Mesothelial cell of epicardium (in vitro differentiated cells): ENCODE data around the gene DRD3. TPM values are rescaled to one million over a fixed set of nuclear protein-coding genes. Genes with fewer than 3 reads are reported as not detected.

Experiments used
- DNase-seq, 2 experiments: peaks; one replicate each; pipeline ENCODE4 v3.0.0; 2021; ENCODE audit warnings: low spot score in 2 of 2; ENCODE audit not compliant: unreplicated experiment in 2 of 2
- H3K27ac Mint-ChIP-seq: 2 replicates; pipeline ENCODE4 v1.8.0; 2021; ENCODE audit warnings: mixed read lengths
- H3K27me3 Mint-ChIP-seq: 2 replicates; pipeline ENCODE4 v1.8.0; 2021; ENCODE audit warnings: low read depth, mixed read lengths
- H3K36me3 Mint-ChIP-seq: 2 replicates; pipeline ENCODE4 v1.8.0; 2021; ENCODE audit warnings: mixed read lengths
- H3K4me1 Mint-ChIP-seq: 2 replicates; pipeline ENCODE4 v1.8.0; 2021; ENCODE audit warnings: mixed read lengths
- H3K4me3 Mint-ChIP-seq: 2 replicates; pipeline ENCODE4 v1.8.0; 2021; ENCODE audit warnings: mild to moderate bottlenecking, moderate library complexity, mixed read lengths
- H3K9me3 Mint-ChIP-seq: 2 replicates; pipeline ENCODE4 v1.8.0; 2021; ENCODE audit warnings: mixed read lengths
- CTCF ChIP-seq: fragments of 200-600 bp; sonication (generic); IDR thresholded peaks from one replicate; pipeline ENCODE4 v1.5.0; 2021; ENCODE audit warnings: antibody characterized with exemption; ENCODE audit not compliant: unreplicated experiment
- total RNA-seq: library from RNA; stranded (reverse); gene quantifications from 3 replicates; pipeline ENCODE4 v1.2.1, GENCODE V29; 2021

The DRD3 gene
- not detected in 3 replicates for total RNA-seq

GRCh38 chr3:114178770-114179368, at the start of gene DRD3:
Gene DRD3, minus strand, starts transcription at chr3:114179052. Its CDS starts 7,060 bp downstream, at chr3:114171992.
- Mint-ChIP-seq H3K4me3 (no peak within 1 kb of the TSS), H3K36me3 (no peaks in the 10 kb centered on the region), H3K27me3 (peaks cover 14% of the 10 kb centered on the region), H3K4me1 (no peaks in the 10 kb centered on the region), H3K9me3 (peaks cover 2% of the 10 kb centered on the region), H3K27ac (no peak within 1 kb of the TSS)
- DNase-seq, result peak in 1 of 2 experiments; percentile 45
- TF ChIP-seq CTCF, result no peak

GRCh38 chr3:114227076-114227475, 48.2 kb upstream of the DRD3 start:
- Mint-ChIP-seq H3K27me3 (peaks cover 14% of the 10 kb centered on the region), H3K27ac (no peak overlapping the region), H3K4me3 (no peak overlapping the region), H3K36me3 (no peaks in the 10 kb centered on the region), H3K4me1 (no peaks in the 10 kb centered on the region), H3K9me3 (peaks cover 18% of the 10 kb centered on the region)
- DNase-seq, result no peak
- no peak for TF ChIP-seq CTCF

GRCh38 chr3:114226313-114226712, 47.5 kb upstream of the DRD3 start:
- Mint-ChIP-seq H3K4me1 (no peaks in the 10 kb centered on the region), H3K27me3 (peaks cover 14% of the 10 kb centered on the region), H3K9me3 (peaks cover 18% of the 10 kb centered on the region), H3K27ac (no peak overlapping the region), H3K4me3 (no peak overlapping the region), H3K36me3 (no peaks in the 10 kb centered on the region)
- no peak for TF ChIP-seq CTCF
- DNase-seq, result no peak

GRCh38 chr3:114223143-114223542, 44.3 kb upstream of the DRD3 start:
- H3K36me3 Mint-ChIP-seq, result no peaks in the 10 kb centered on the region
- H3K4me1 Mint-ChIP-seq, result no peaks in the 10 kb centered on the region
- no peak for TF ChIP-seq CTCF
- H3K4me3 Mint-ChIP-seq, result no peak overlapping the region
- peaks cover 18% of the 10 kb centered on the region for H3K9me3 Mint-ChIP-seq
- peaks cover 17% of the 10 kb centered on the region for H3K27me3 Mint-ChIP-seq
- no peak overlapping the region for H3K27ac Mint-ChIP-seq
- DNase-seq, result no peak

- Mint-ChIP-seq H3K4me1 (no peaks in the 10 kb centered on the region), H3K27ac (no peak overlapping the region), H3K36me3 (no peaks in the 10 kb centered on the region), H3K4me3 (no peak overlapping the region), H3K27me3 (peaks cover 11% of the 10 kb centered on the region), H3K9me3 (peaks cover 18% of the 10 kb centered on the region)
- no peak for TF ChIP-seq CTCF
- no peak for DNase-seq
Observed at GRCh38 chr3:114221881-114222264, 43.0 kb upstream of the DRD3 start.
